ENCODE data around the gene SOCS2. TPM values are rescaled to one million over a fixed set of nuclear protein-coding genes. Genes with fewer than 3 reads are reported as not detected.
"Not testable (repeated sequence)": the region's sequence is repeated elsewhere in the genome, so short reads cannot be mapped to it uniquely, and the experiment has no call there.

SOCS2 gene
- total and polyA plus RNA-seq, 11 donors, result 9.2 to 46.5 (median 19.0) TPM

DNA sequence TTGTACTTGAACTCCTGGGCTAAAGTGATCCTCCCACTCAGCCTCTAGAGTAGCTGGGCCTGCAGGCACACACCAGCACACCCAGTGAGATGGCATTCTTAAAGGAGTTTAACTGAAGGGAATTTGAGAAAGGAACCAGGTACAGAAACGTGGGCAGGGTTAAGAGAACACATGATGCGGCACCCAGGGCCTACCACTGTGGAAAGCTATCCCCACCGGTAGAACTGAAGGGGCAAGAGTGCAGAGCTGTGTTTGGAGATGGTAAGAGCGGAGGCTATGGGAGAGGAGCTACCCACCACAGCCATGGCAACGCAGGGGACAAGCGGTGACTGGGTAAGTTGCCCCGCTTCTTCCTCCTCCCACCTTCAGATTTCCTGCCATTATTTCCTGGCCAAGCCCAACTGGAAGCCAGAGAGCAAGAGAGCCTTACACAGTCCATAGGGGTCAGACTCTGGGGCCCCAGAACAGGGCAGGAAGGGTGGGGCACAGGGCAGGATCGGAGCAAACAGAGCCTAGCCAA is 46.5 kb downstream of the SOCS2 start:
- Histone ChIP-seq H3K4me1 (peaks cover 0 to 13% (median 0%) of the 10 kb centered on the region in 12 donors), H3K27me3 (no peaks in the 10 kb centered on the region), H3K27ac (no peak overlapping the region), H3K4me3 (no peak overlapping the region), H3K36me3 (no peaks in the 10 kb centered on the region), H3K9me3 (no peaks in the 10 kb centered on the region)
- WGBS, 4 donors, result 85 to 86% (median 86%) methylated on average over 8 of the region's 8 CpGs
- TF ChIP-seq POLR2A (IDR thresholded peaks at IDR 0.05), result no peak
- TF ChIP-seq, protein P1, sequence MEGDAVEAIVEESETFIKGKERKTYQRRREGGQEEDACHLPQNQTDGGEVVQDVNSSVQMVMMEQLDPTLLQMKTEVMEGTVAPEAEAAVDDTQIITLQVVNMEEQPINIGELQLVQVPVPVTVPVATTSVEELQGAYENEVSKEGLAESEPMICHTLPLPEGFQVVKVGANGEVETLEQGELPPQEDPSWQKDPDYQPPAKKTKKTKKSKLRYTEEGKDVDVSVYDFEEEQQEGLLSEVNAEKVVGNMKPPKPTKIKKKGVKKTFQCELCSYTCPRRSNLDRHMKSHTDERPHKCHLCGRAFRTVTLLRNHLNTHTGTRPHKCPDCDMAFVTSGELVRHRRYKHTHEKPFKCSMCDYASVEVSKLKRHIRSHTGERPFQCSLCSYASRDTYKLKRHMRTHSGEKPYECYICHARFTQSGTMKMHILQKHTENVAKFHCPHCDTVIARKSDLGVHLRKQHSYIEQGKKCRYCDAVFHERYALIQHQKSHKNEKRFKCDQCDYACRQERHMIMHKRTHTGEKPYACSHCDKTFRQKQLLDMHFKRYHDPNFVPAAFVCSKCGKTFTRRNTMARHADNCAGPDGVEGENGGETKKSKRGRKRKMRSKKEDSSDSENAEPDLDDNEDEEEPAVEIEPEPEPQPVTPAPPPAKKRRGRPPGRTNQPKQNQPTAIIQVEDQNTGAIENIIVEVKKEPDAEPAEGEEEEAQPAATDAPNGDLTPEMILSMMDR (IDR thresholded peaks at IDR 0.05), result no peak
- intact Hi-C loops (cut with DNase I), result loop anchor here in 2 of 10 donors (5.0 kb wide), 2 partner anchors 43 to 48 kb away; no protein-coding TSS in a partner anchor
- ATAC-seq, result no peak
- DNase-seq, result no peak

DNA sequence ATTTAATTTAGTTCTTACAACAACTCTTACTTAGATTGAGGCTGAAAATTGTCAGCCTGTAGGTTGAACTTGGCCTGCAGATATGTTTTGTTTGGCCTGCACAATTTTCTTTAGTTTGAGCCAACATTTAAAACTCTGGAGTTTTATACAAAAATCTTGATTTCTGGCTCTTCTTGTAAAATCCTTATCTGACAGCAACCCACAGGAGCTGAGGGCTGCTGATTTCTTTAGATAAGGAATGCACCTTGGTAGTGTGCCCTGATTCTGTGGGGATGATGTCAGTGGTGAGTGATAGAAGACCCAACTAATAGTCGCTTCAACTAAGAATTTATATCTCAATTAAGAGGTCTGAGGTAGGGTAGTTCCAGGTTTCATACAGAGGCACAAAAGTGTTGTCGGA is 49.5 kb downstream of the SOCS2 start:
- Histone ChIP-seq H3K9me3 (no peaks in the 10 kb centered on the region), H3K4me1 (peaks cover 0 to 11% (median 0%) of the 10 kb centered on the region in 12 donors), H3K27ac (peak overlapping the region in 1 of 12 donors; percentile 18), H3K27me3 (no peaks in the 10 kb centered on the region), H3K36me3 (no peaks in the 10 kb centered on the region), H3K4me3 (no peak overlapping the region)
- ATAC-seq (no peak), DNase-seq (no peak)
- no peak for TF ChIP-seq POLR2A (IDR thresholded peaks at IDR 0.05)
- TF ChIP-seq, protein P1 (IDR thresholded peaks at IDR 0.05), result no peak
- intact Hi-C loops (cut with DNase I), result loop anchor here in 1 of 10 donors (5.0 kb wide), 1 partner anchor 45 kb away; no protein-coding TSS in a partner anchor
- 81 to 100% (median 87%) methylated on average over 2 of the region's 2 CpGs for WGBS, 4 donors

DNA sequence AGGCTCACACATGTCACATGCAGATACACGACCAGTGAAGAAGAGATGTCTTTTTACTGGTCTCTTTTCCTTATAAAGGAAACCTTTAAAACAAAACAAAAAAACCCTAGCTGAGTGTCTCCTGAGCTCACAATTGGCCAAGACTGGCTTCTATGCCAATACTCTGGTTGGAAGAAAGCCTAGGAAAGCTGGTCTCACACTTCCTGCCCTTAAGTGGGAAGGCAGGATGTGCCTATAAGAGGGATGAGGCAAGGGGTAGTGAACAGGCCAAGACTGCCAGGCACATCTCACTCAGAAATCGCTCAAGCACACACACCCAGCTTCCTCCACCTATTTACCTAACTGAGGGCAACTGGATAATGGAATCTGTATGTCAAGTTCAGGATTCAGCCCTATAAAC is 50.0 kb downstream of the SOCS2 start:
- H3K27ac ChIP-seq, result peak overlapping the region in 1 of 12 donors; percentile 18

DNA sequence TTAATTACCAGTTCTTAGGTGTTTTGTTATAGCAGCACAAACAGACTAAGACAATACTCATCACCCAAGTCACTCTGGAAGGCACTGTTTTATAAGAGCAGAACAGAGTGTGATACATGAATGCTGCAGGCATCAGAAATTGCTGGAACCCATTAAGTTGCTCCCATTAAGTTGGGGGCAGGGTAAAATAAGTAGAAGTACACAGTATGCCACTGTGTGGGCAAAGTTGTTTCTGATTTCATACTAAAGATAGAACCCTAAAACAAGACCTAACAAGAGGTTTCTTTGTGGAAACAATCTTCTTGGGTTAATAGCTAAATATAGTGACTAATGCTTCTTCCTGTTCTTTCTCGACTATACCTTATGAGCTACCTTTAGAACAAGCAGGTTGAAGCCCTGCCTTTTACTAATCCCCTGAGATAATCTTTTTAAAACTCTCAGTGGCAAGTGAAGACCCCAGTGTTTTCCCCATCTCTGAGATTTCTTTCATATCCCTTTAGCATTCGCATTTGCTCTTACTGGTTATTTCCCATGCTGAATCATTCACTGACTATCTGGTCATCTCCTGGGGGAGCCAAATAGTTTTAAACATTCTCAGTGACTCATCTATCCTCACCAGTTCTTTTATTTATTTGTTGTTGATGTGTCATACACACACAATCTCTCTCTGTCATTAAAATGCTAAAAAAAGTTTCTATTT is 52.3 kb downstream of the SOCS2 start:
- H3K27ac ChIP-seq, result peak overlapping the region in 1 of 12 donors; percentile 38
- 63 to 75% (median 68%) methylated on average over 2 of the region's 2 CpGs for WGBS, 4 donors
- H3K27me3 ChIP-seq, result no peaks in the 10 kb centered on the region
- H3K36me3 ChIP-seq, result no peaks in the 10 kb centered on the region
- H3K4me3 ChIP-seq, result no peak overlapping the region
- ATAC-seq (peak in 1 of 4 donors; percentile 58), DNase-seq (no peak)
- intact Hi-C loops (cut with DNase I), result loop anchor here in 3 of 10 donors (5.0 kb wide), 2 partner anchors 38 to 43 kb away; no protein-coding TSS in a partner anchor
- peaks cover 0 to 6% (median 0%) of the 10 kb centered on the region in 12 donors for H3K9me3 ChIP-seq
- no peak for TF ChIP-seq POLR2A (IDR thresholded peaks at IDR 0.05)
- TF ChIP-seq, protein P1 (IDR thresholded peaks at IDR 0.05), result no peak
- H3K4me1 ChIP-seq, result peaks cover 0 to 9% (median 0%) of the 10 kb centered on the region in 12 donors

More for the DNA sequence above, 50.0 kb downstream of the SOCS2 start:
- no peaks in the 10 kb centered on the region for H3K36me3 ChIP-seq
- intact Hi-C loops (cut with DNase I), result loop anchor here in 1 of 10 donors (5.0 kb wide), 1 partner anchor 45 kb away; no protein-coding TSS in a partner anchor
- no peaks in the 10 kb centered on the region for H3K27me3 ChIP-seq
- peaks cover 0 to 9% (median 0%) of the 10 kb centered on the region in 12 donors for H3K4me1 ChIP-seq
- 65 to 79% (median 72%) methylated on average over 2 of the region's 2 CpGs for WGBS, 4 donors
- ATAC-seq (no peak), DNase-seq (no peak)
- H3K9me3 ChIP-seq, result no peaks in the 10 kb centered on the region
- no peak for TF ChIP-seq POLR2A (IDR thresholded peaks at IDR 0.05)
- TF ChIP-seq, protein P1 (IDR thresholded peaks at IDR 0.05), result no peak
- H3K4me3 ChIP-seq, result no peak overlapping the region

DNA sequence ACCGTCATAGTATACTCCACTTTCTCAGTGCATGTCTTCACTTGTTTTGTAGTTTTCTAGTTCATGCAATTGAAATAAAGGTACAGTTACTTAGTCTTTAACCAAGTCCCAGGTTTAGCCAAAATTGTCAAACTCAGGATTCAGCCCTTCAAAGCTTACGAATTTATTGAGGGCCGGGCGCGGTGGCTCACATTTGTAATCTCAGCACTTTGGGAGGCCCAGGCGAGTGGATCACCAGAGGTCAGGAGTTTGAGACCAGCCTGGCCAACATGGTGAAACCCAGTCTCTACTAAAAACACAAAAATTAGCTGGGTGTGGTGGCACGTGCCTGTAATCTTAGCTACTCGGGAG is 52.8 kb downstream of the SOCS2 start:
- not testable (repeated sequence) for ATAC-seq
- intact Hi-C loops (cut with DNase I), result loop anchor here in 2 of 10 donors (5.0 kb wide), 1 partner anchor 37 kb away; no protein-coding TSS in a partner anchor
- H3K27ac ChIP-seq, result peak overlapping the region in 1 of 12 donors; percentile 13

More for the DNA sequence above, 52.8 kb downstream of the SOCS2 start:
- H3K27me3 ChIP-seq, H3K4me1 ChIP-seq, H3K36me3 ChIP-seq, H3K9me3 ChIP-seq, H3K4me3 ChIP-seq, DNase-seq: not testable (repeated sequence)
- 88 to 94% (median 91%) methylated on average over 8 of the region's 8 CpGs for WGBS, 4 donors
